H1 (cell line): ENCODE data around the gene ANKMY2. TPM values are rescaled to one million over a fixed set of nuclear protein-coding genes. Genes with fewer than 3 reads are reported as not detected.

ENCODE experiments used
- ASH2L ChIP-seq: fragments of 200-600, 300-600 bp; sonication (generic); IDR thresholded peaks from one replicate; pipeline ENCODE4 v1.7.1; 2017; ENCODE audit warnings: low read length
- ATF3 ChIP-seq: IDR thresholded peaks from 2 replicates; pipeline ENCODE4 v1.6.1; 2011; ENCODE audit warnings: low read depth, mild to moderate bottlenecking, low read length; ENCODE audit not compliant: insufficient read depth
- CEBPB ChIP-seq: IDR thresholded peaks from 2 replicates; pipeline ENCODE4 v1.6.1; 2012; ENCODE audit warnings: low read depth, low read length
- HDAC6 ChIP-seq: IDR thresholded peaks from one replicate; pipeline ENCODE4 v1.7.1; 2012; ENCODE audit warnings: low read depth, mild to moderate bottlenecking, inconsistent platforms, low read length, moderate library complexity
- PHF8 ChIP-seq: fragments of 200-600 bp; sonication (generic); conservative IDR thresholded peaks from 2 replicates; pipeline ENCODE4 v1.7.1; 2012; ENCODE audit warnings: low read depth, mild to moderate bottlenecking, inconsistent platforms, low read length, moderate library complexity
- POLR2AphosphoS5 ChIP-seq: IDR thresholded peaks from 2 replicates; pipeline ENCODE4 v1.6.1; 2011; ENCODE audit warnings: low read depth, low read length
- SIN3A ChIP-seq, 2 experiments: IDR thresholded peaks in 1 of 2; conservative IDR thresholded peaks in 1 of 2; 2 replicates each; pipeline ENCODE4 v1.6.1; 2011 to 2012; ENCODE audit warnings: low read length in 2 of 2, improper control_type of control experiment in 1 of 2, low read depth in 1 of 2, mild to moderate bottlenecking in 1 of 2
- TCF12 ChIP-seq: IDR thresholded peaks from 2 replicates; pipeline ENCODE4 v1.6.1; 2011; ENCODE audit warnings: low read depth, mild to moderate bottlenecking, low read length
- ZNF274 ChIP-seq: IDR thresholded peaks from 2 replicates; pipeline ENCODE4 v1.7.0; 2012; ENCODE audit warnings: low read length, borderline replicate concordance; ENCODE audit errors: extremely low read depth
- polyA plus RNA-seq, 7 experiments: library from polyadenylated mRNA; depleted of rRNA in 3 of 7; stranded (reverse) in 5 of 7; unstranded in 2 of 7; fragments of >200 nt in 5 of 7; fragments of 200-250 nt in 2 of 7; gene quantifications; 1 replicate in 5 of 7; 2 replicates in 1 of 7; 4 replicates in 1 of 7; pipeline versions ENCODE4 v1.2.1 to v1.2.3, GENCODE V29; 2011 to 2013; ENCODE audit warnings: missing spikeins in 2 of 7, mixed read lengths in 2 of 7
- total RNA-seq: library from RNA; stranded (reverse); fragmentation: NEBNext Ultra II Directional; extraction: Animal tissue kit (Norgen Biotek cat#: 25700); gene quantifications from 2 replicates; pipeline ENCODE4 v1.2.1, GENCODE V29; 2021

The ANKMY2 gene
- total and polyA plus RNA-seq, 2 of the 8 experiments (the other 6 are each of a cell fraction or from before 2014, with no cell fraction given), result 5.2 to 9.3 TPM

- no peak for TF ChIP-seq ATF3
- TF ChIP-seq SIN3A (conservative IDR thresholded peaks at IDR 0.05 in 1 of 2, IDR thresholded peaks at IDR 0.05 in 1 of 2; ENCODE audit: low read depth in 1 of 2, low read length in 2 of 2), result no peak
- no peak for TF ChIP-seq HDAC6
- TF ChIP-seq POLR2AphosphoS5, result no peak
- TF ChIP-seq TCF12, result no peak
- TF ChIP-seq ASH2L, result no peak
- no peak for TF ChIP-seq PHF8
- TF ChIP-seq ZNF274, result no peak
- TF ChIP-seq CEBPB, result no peak
These were observed 35.6 kb downstream of the ANKMY2 start (continued) for GRCh38 chr7:16609842-16610450.
